Sigmoid colon (tissue), 7 donors: ENCODE results near the gene SGCD. TPM values are rescaled to one million over a fixed set of nuclear protein-coding genes. Genes with fewer than 3 reads are reported as not detected.

Experiments
- DNase-seq: peaks from one replicate; pipeline ENCODE4 v3.0.0-alpha.2; 2019
- H3K27ac ChIP-seq, 4 donors: fragments of 200-600 bp; sonication (generic); one replicate each; pipeline ENCODE4 v1.5.1; 2016 to 2019; ENCODE audit warnings: mild to moderate bottlenecking in 1 of 4
- H3K27me3 ChIP-seq, 3 donors: fragments of 200-600 bp; sonication (generic); one replicate each; pipeline ENCODE4 v1.5.1; 2019; ENCODE audit warnings: mild to moderate bottlenecking in 1 of 3
- H3K36me3 ChIP-seq, 4 donors: fragments of 200-600 bp; sonication (generic); one replicate each; pipeline ENCODE4 v1.5.1; 2016 to 2019
- H3K4me1 ChIP-seq, 4 donors: fragments of 200-600 bp; sonication (generic); one replicate each; pipeline ENCODE4 v1.5.1; 2017 to 2019
- H3K4me3 ChIP-seq, 4 donors: fragments of 200-600 bp; sonication (generic); one replicate each; pipeline ENCODE4 v1.5.1; 2017 to 2019; ENCODE audit warnings: mild to moderate bottlenecking in 2 of 4, moderate library complexity in 1 of 4
- H3K9me3 ChIP-seq, 4 donors: fragments of 200-600 bp in 3 of 4; sonication (generic) in 3 of 4; one replicate each; pipeline versions ENCODE4 v1.5.1 to v1.6.1; 2013 to 2019
- CTCF ChIP-seq, 4 experiments: fragments of 450-650 bp in 3 of 4; fragments of 200-600 bp in 1 of 4; IDR thresholded peaks; one replicate each; pipeline ENCODE4 v1.5.1; 2016 to 2019; ENCODE audit warnings: antibody characterized with exemption in 4 of 4, mild to moderate bottlenecking in 3 of 4, moderate library complexity in 2 of 4
- EP300 ChIP-seq, 4 donors: sonication (generic); formaldehyde crosslinking; IDR thresholded peaks; one replicate each; pipeline ENCODE4 v1.6.1; 2017; ENCODE audit warnings: antibody characterized with exemption in 4 of 4
- POLR2A ChIP-seq, 2 donors: fragments of 450-650 bp; IDR thresholded peaks; one replicate each; pipeline ENCODE4 v1.6.1; 2016; ENCODE audit warnings: antibody characterized with exemption in 2 of 2, mild to moderate bottlenecking in 2 of 2, moderate library complexity in 2 of 2
- POLR2AphosphoS5 ChIP-seq, 4 donors: sonication (generic); formaldehyde crosslinking; IDR thresholded peaks; one replicate each; pipeline ENCODE4 v1.6.1; 2017; ENCODE audit warnings: antibody characterized with exemption in 4 of 4
- WGBS, 2 donors: extraction: QIAGEN DNeasy Blood & Tissue Kit; methylation state at CpG; one replicate each; pipeline ENCODE4 v1.1.7; 2013; 5-methylcytosine and 5-hydroxymethylcytosine counted together
- intact Hi-C: fragments of 100-400 bp; cut with DNase I; formaldehyde crosslinking; loops from one replicate; pipeline ENCODE4 v1.15.1; 2023
- polyA plus RNA-seq, 3 donors: library from polyadenylated mRNA; stranded (reverse); fragments of 200-250 nt; gene quantifications; one replicate each; pipeline ENCODE4 v1.2.3, GENCODE V29; 2013
- total RNA-seq, 4 donors: library from RNA; depleted of rRNA; stranded (reverse); fragments of >200 nt; gene quantifications; one replicate each; pipeline ENCODE4 v1.1.0, GENCODE V29; 2016
- donor health status: healthy with polysubstance abuse.
- donor health status: Bipolar disorder and iron deficiency.
- donor health status: healthy.

Gene SGCD
- total and polyA plus RNA-seq, 7 donors = under 0.01 to 34.3 (median 8.2) TPM

GRCh38 chr5:156617426-156617825 is 290.5 kb downstream of the SGCD start:
- no peak overlapping the region for H3K4me3 ChIP-seq

GRCh38 chr5:156618601-156619000 is 291.6 kb downstream of the SGCD start:
- H3K4me1 ChIP-seq = peaks cover 0 to 5% (median 0%) of the 10 kb centered on the region in 4 donors
- no peak overlapping the region for H3K4me3 ChIP-seq
- H3K9me3 ChIP-seq = no peaks in the 10 kb centered on the region
- TF ChIP-seq CTCF (IDR thresholded peaks at IDR 0.05) = no peak
- TF ChIP-seq POLR2AphosphoS5 (IDR thresholded peaks at IDR 0.05) = no peak
- no peak for TF ChIP-seq EP300 (IDR thresholded peaks at IDR 0.05)
- TF ChIP-seq POLR2A (IDR thresholded peaks at IDR 0.05) = no peak
- DNase-seq = no peak
- no peaks in the 10 kb centered on the region for H3K27me3 ChIP-seq
- intact Hi-C loops = no loop called here
- no peak overlapping the region for H3K27ac ChIP-seq
- WGBS, 2 donors = 88 to 90% methylated on average over 8 of the region's 8 CpGs
- H3K36me3 ChIP-seq = no peaks in the 10 kb centered on the region

More at GRCh38 chr5:156617426-156617825, 290.5 kb downstream of the SGCD start:
- Histone ChIP-seq H3K36me3 (no peaks in the 10 kb centered on the region), H3K27ac (no peak overlapping the region), H3K27me3 (no peaks in the 10 kb centered on the region), H3K9me3 (no peaks in the 10 kb centered on the region), H3K4me1 (peaks cover 0 to 5% (median 0%) of the 10 kb centered on the region in 4 donors)
- TF ChIP-seq POLR2A (IDR thresholded peaks at IDR 0.05) (no peak), POLR2AphosphoS5 (IDR thresholded peaks at IDR 0.05) (no peak), EP300 (IDR thresholded peaks at IDR 0.05) (no peak), CTCF (IDR thresholded peaks at IDR 0.05) (no peak)
- WGBS, 2 donors = 14 to 63% methylated on average over 2 of the region's 2 CpGs
- DNase-seq = no peak
- intact Hi-C loops = no loop called here

GRCh38 chr5:156621719-156622118 is 294.8 kb downstream of the SGCD start:
- 78 to 91% methylated on average over 1 of the region's 1 CpG for WGBS, 2 donors
- no peak for DNase-seq

GRCh38 chr5:156623381-156624040 is 296.5 kb downstream of the SGCD start:
- Histone ChIP-seq H3K27me3 (no peaks in the 10 kb centered on the region), H3K27ac (no peak overlapping the region), H3K4me3 (no peak overlapping the region), H3K36me3 (no peaks in the 10 kb centered on the region), H3K4me1 (peaks cover 0 to 5% (median 0%) of the 10 kb centered on the region in 4 donors), H3K9me3 (no peaks in the 10 kb centered on the region)
- WGBS, 2 donors = 86 to 90% methylated on average over 5 of the region's 5 CpGs
- DNase-seq = no peak
- TF ChIP-seq EP300 (IDR thresholded peaks at IDR 0.05) (no peak), CTCF (IDR thresholded peaks at IDR 0.05) (no peak), POLR2AphosphoS5 (IDR thresholded peaks at IDR 0.05) (no peak), POLR2A (IDR thresholded peaks at IDR 0.05) (no peak)
- intact Hi-C loops = no loop called here

More at GRCh38 chr5:156621719-156622118, 294.8 kb downstream of the SGCD start:
- Histone ChIP-seq H3K9me3 (no peaks in the 10 kb centered on the region), H3K27ac (no peak overlapping the region), H3K4me1 (peaks cover 0 to 5% (median 0%) of the 10 kb centered on the region in 4 donors), H3K27me3 (no peaks in the 10 kb centered on the region), H3K4me3 (no peak overlapping the region), H3K36me3 (no peaks in the 10 kb centered on the region)
- TF ChIP-seq POLR2AphosphoS5 (IDR thresholded peaks at IDR 0.05) (no peak), CTCF (IDR thresholded peaks at IDR 0.05) (no peak), POLR2A (IDR thresholded peaks at IDR 0.05) (no peak)
- intact Hi-C loops = no loop called here

- Histone ChIP-seq H3K9me3 (no peaks in the 10 kb centered on the region), H3K4me3 (no peak overlapping the region), H3K27ac (no peak overlapping the region), H3K4me1 (peaks cover 0 to 5% (median 0%) of the 10 kb centered on the region in 4 donors), H3K36me3 (no peaks in the 10 kb centered on the region), H3K27me3 (no peaks in the 10 kb centered on the region)
- intact Hi-C loops = no loop called here
- 85 to 88% methylated on average over 4 of the region's 4 CpGs for WGBS, 2 donors
- no peak for DNase-seq
- TF ChIP-seq POLR2A (IDR thresholded peaks at IDR 0.05) = no peak
- TF ChIP-seq CTCF (IDR thresholded peaks at IDR 0.05) = no peak
- TF ChIP-seq EP300 (IDR thresholded peaks at IDR 0.05) = no peak
- TF ChIP-seq POLR2AphosphoS5 (IDR thresholded peaks at IDR 0.05) = no peak
Observed at GRCh38 chr5:156624686-156625085, 297.7 kb downstream of the SGCD start.
